ENCODE data around the gene COA6.
A peak's percentile ranks its signal among the peaks of the same experiment; 100 is the strongest.

The COA6 gene

DNA sequence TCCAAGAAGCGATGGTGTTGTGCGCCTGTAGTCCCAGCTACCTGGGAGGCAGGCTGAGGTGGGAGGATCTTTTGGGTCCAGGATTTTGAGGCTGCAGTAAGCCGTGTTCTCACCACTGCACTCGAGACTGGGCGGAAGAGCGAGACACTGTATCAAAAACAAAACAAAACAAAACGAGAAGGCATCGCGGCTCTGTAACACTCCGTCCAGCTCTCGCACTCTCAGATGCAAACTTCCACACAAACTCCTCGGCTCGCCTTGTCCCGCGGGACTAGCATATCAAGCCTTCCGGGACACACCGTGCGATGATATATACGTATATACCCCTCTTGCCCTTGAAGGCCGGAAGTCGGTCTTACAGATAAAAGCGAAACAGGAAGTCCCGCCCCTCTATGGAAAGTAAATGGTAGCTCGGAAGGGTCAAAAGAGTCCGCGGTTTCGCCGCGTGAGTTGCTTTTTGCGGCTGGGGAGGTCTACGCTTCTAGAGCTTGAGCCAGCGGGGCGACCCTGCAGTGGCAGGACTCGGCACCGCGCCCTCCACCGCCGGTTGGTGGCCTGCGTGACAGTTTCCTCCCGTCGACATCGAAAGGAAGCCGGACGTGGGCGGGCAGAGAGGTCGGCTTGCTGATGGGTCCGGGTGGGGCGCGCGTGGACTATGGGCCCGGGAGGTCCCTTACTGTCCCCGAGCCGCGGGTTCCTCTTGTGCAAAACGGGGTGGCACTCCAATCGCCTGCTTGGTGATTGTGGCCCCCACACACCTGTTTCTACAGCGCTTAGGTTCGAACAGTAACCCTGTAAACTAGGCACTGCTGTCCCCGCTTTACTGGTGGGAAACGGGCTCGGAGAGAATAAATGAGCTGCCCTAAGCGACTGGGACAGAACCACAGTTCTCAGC is at the start of gene COA6:
TSS of gene COA6 (plus strand) at position 393 of the 895 bp plus-strand sequence. CDS start at position 404, 11 bp downstream.
- Histone ChIP-seq H3K36me3 (ENCODE audit: insufficient read depth, low read length) (peaks cover 38% of the 10 kb centered on the region), H3K9me3 (ENCODE audit: low read depth, low read length) (no peaks in the 10 kb centered on the region), H3K27ac (peak within 1 kb of the TSS; percentile 91), H3K9ac (ENCODE audit: insufficient read length) (peak within 1 kb of the TSS; percentile 96), H3K4me3 (peak within 1 kb of the TSS; percentile 94)
- no peak for TF ChIP-seq EZH2 (IDR thresholded peaks at IDR 0.05)
- peak; percentile 98 for TF ChIP-seq POLR2AphosphoS5 (IDR thresholded peaks at IDR 0.05; ENCODE audit: borderline replicate concordance, low read depth, low read length)
- DNase-seq (ENCODE audit: low read depth, low spot score) = peak; percentile 91

- no peak for TF ChIP-seq FOXP2 (optimal IDR thresholded peaks at IDR 0.05; ENCODE audit: control extremely low read depth, extremely low read length, insufficient read depth)
- no peak for TF ChIP-seq POLR2AphosphoS5 (IDR thresholded peaks at IDR 0.05; ENCODE audit: borderline replicate concordance, low read depth, low read length)
- TF ChIP-seq EZH2 (IDR thresholded peaks at IDR 0.05) = no peak
- no peak overlapping the region for H3K4me3 ChIP-seq
- H3K27ac ChIP-seq = no peak overlapping the region
- no peaks in the 10 kb centered on the region for H3K9me3 ChIP-seq (ENCODE audit: low read depth, low read length)
- H3K9ac ChIP-seq (ENCODE audit: insufficient read length) = no peak overlapping the region
- DNase-seq (ENCODE audit: low read depth, low spot score) = no peak
- no peaks in the 10 kb centered on the region for H3K36me3 ChIP-seq (ENCODE audit: insufficient read depth, low read length)
Measured at GRCh38 chr1:234324821-234325220, 48.4 kb upstream of the COA6 start.

GRCh38 chr1:234325878-234326496 is 47.3 kb upstream of the COA6 start:
- peak overlapping the region; percentile 75 for H3K4me3 ChIP-seq
- H3K27ac ChIP-seq = no peak overlapping the region
- no peaks in the 10 kb centered on the region for H3K36me3 ChIP-seq (ENCODE audit: insufficient read depth, low read length)
- H3K9ac ChIP-seq (ENCODE audit: insufficient read length) = no peak overlapping the region
- no peak for DNase-seq (ENCODE audit: low read depth, low spot score)
- TF ChIP-seq POLR2AphosphoS5 (IDR thresholded peaks at IDR 0.05; ENCODE audit: borderline replicate concordance, low read depth, low read length) (no peak), FOXP2 (optimal IDR thresholded peaks at IDR 0.05; ENCODE audit: control extremely low read depth, extremely low read length, insufficient read depth) (no peak), EZH2 (IDR thresholded peaks at IDR 0.05) (no peak)
- no peaks in the 10 kb centered on the region for H3K9me3 ChIP-seq (ENCODE audit: low read depth, low read length)

DNA sequence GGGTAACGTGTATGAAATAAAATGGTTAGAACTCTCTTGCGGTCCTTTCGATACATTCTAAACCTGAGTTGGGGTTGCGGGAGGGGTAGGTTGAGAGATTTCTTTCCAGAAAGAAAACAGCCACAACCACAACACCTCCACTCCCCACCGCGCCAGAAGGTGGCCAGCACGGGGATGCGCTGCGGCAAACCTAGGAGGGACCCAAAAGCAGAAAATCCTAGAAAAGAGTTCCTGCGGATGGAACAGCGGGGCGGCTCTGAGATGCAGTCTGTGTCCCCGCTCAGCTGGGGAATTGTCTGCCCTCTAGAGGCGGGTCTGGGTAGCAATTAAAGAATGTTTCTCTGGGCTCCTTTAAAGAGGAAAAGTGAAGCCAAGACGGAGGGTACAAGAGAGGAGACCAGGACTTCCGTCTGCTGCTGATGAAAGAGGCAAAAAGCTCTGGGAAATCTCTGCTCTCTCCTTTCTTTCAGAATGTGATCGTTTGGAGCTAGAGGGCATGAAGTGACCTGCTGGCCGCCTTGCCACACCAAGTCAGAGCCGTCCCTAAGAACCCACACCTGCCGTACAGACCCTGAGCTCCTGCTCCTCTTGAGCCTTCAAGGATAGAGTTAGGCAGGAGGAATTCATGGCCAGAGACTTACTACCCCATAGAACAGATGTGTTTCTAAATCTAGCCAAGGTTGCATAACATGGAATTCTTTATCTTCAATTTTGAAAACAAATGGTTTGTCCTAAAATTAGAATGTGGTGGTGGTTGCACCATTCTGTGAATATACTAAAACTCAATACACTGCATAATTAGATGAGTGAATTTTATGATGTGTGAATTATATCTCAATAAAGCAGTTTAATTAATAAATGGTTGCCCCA is 46.5 kb upstream of the COA6 start:
- no peak for DNase-seq (ENCODE audit: low read depth, low spot score)
- TF ChIP-seq FOXP2 (optimal IDR thresholded peaks at IDR 0.05; ENCODE audit: control extremely low read depth, extremely low read length, insufficient read depth) (no peak), EZH2 (IDR thresholded peaks at IDR 0.05) (no peak), POLR2AphosphoS5 (IDR thresholded peaks at IDR 0.05; ENCODE audit: borderline replicate concordance, low read depth, low read length) (no peak)
- H3K9me3 ChIP-seq (ENCODE audit: low read depth, low read length) = no peaks in the 10 kb centered on the region
- no peaks in the 10 kb centered on the region for H3K36me3 ChIP-seq (ENCODE audit: insufficient read depth, low read length)
- no peak overlapping the region for H3K9ac ChIP-seq (ENCODE audit: insufficient read length)
- H3K27ac ChIP-seq = no peak overlapping the region
- H3K4me3 ChIP-seq = peak overlapping the region; percentile 75

- no peaks in the 10 kb centered on the region for H3K9me3 ChIP-seq (ENCODE audit: low read depth, low read length)
- H3K27ac ChIP-seq = no peak overlapping the region
- no peak for DNase-seq (ENCODE audit: low read depth, low spot score)
- no peaks in the 10 kb centered on the region for H3K36me3 ChIP-seq (ENCODE audit: insufficient read depth, low read length)
- TF ChIP-seq FOXP2 (optimal IDR thresholded peaks at IDR 0.05; ENCODE audit: control extremely low read depth, extremely low read length, insufficient read depth) (no peak), EZH2 (IDR thresholded peaks at IDR 0.05) (no peak), POLR2AphosphoS5 (IDR thresholded peaks at IDR 0.05; ENCODE audit: borderline replicate concordance, low read depth, low read length) (no peak)
- no peak overlapping the region for H3K9ac ChIP-seq (ENCODE audit: insufficient read length)
- no peak overlapping the region for H3K4me3 ChIP-seq
Measured at GRCh38 chr1:234327577-234328164, 45.6 kb upstream of the COA6 start.

DNA sequence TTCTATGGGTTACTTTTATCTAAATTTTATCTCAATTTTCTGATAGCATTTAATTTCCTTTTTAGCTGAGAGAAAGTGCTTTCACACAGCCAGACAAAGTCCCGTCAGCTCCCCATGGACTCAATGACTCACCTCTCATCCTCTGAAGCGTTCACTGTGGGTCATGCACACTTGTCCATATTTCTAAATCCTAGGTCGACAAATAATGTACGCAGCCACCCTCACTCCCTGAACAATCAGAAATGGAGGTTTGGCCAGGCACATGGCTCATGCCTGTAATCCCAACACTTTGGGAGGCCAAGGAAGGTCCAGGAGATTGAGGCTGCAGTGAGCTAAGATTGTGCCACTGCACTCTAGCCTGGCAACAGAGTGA is 42.4 kb upstream of the COA6 start:
- TF ChIP-seq FOXP2 (optimal IDR thresholded peaks at IDR 0.05; ENCODE audit: control extremely low read depth, extremely low read length, insufficient read depth) (no peak), EZH2 (IDR thresholded peaks at IDR 0.05) (no peak), POLR2AphosphoS5 (IDR thresholded peaks at IDR 0.05; ENCODE audit: borderline replicate concordance, low read depth, low read length) (no peak)
- H3K4me3 ChIP-seq = no peak overlapping the region

DNA sequence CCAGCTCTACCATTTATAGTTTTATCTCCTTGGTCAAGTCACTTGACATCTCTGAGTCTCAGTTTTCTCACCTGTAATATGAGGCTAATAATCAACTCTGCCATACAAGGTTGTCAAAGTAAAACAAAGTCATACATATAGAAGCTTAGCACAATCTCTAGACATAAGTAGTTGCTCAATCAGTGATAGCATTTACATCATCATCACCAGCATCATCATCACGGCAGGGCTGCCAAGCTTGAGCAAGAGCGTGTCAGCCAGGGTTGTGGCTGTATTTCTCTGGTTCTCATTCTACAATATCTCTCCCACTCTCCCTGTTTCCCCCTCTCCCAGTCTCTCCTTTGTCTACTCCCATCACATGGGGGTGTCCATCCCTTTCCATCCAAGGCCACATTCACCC is 41.7 kb upstream of the COA6 start:
- no peaks in the 10 kb centered on the region for H3K36me3 ChIP-seq (ENCODE audit: insufficient read depth, low read length)
- no peak overlapping the region for H3K4me3 ChIP-seq

More for the DNA sequence above, 42.4 kb upstream of the COA6 start:
- DNase-seq (ENCODE audit: low read depth, low spot score) = no peak
- no peaks in the 10 kb centered on the region for H3K9me3 ChIP-seq (ENCODE audit: low read depth, low read length)
- H3K36me3 ChIP-seq (ENCODE audit: insufficient read depth, low read length) = no peaks in the 10 kb centered on the region
- no peak overlapping the region for H3K9ac ChIP-seq (ENCODE audit: insufficient read length)
- H3K27ac ChIP-seq = no peak overlapping the region

More for the DNA sequence above, 41.7 kb upstream of the COA6 start:
- Histone ChIP-seq H3K9me3 (ENCODE audit: low read depth, low read length) (no peaks in the 10 kb centered on the region; the same call in 1 of the 2 replicates), H3K9ac (ENCODE audit: insufficient read length) (no peak overlapping the region), H3K27ac (no peak overlapping the region)
- TF ChIP-seq FOXP2 (optimal IDR thresholded peaks at IDR 0.05; ENCODE audit: control extremely low read depth, extremely low read length, insufficient read depth) = no peak
- no peak for TF ChIP-seq EZH2 (IDR thresholded peaks at IDR 0.05)
- no peak for TF ChIP-seq POLR2AphosphoS5 (IDR thresholded peaks at IDR 0.05; ENCODE audit: borderline replicate concordance, low read depth, low read length)
- DNase-seq (ENCODE audit: low read depth, low spot score) = no peak
